ENCODE data around the gene PIK3R3.

The PIK3R3 gene

DNA sequence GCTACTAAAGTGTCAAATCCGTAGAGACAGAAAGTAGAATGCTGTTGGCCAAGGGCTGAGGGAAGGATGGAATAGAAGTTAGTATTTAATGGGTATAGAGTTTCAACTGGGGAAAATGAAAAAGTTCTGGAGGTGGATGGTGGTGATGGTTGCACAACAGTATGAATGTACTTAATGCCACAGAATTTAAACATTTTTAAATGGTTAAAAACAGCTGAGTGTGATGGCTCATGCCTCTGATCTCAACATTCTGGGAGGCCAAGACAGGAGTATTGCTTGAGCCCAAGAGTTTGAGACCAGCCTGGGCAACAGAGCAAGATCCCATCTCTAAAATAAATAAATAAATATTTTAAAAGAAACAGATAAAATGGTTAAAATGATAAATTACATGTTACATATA is 44.5 kb downstream of the PIK3R3 start:
- Histone ChIP-seq H3K27me3 (replicated peaks; ENCODE audit: control insufficient read depth, insufficient read depth, low read length, poor library complexity, severe bottlenecking) (no peaks in the 10 kb centered on the region), H3K36me3 (ENCODE audit: control insufficient read depth, insufficient read depth, low read length) (no peaks in the 10 kb centered on the region), H3K9me3 (ENCODE audit: control insufficient read depth, low read length) (no peaks in the 10 kb centered on the region), H3K27ac (ENCODE audit: insufficient read depth, low read length, poor library complexity, severe bottlenecking) (no peak overlapping the region), H3K4me3 (ENCODE audit: insufficient read depth, low read depth, low read length, poor library complexity, severe bottlenecking) (no peak overlapping the region), H3K4me1 (ENCODE audit: control insufficient read depth, insufficient read depth, low read length, poor library complexity, severe bottlenecking) (no peaks in the 10 kb centered on the region)
- DNase-seq, result no peak

GRCh38 chr1:46086576-46086975 is 45.9 kb downstream of the PIK3R3 start:
- no peak overlapping the region for H3K4me3 ChIP-seq (ENCODE audit: insufficient read depth, low read depth, low read length, poor library complexity, severe bottlenecking)
- DNase-seq, result no peak
- H3K27me3 ChIP-seq (replicated peaks; ENCODE audit: control insufficient read depth, insufficient read depth, low read length, poor library complexity, severe bottlenecking), result no peaks in the 10 kb centered on the region
- H3K36me3 ChIP-seq (ENCODE audit: control insufficient read depth, insufficient read depth, low read length), result no peaks in the 10 kb centered on the region
- no peaks in the 10 kb centered on the region for H3K4me1 ChIP-seq (ENCODE audit: control insufficient read depth, insufficient read depth, low read length, poor library complexity, severe bottlenecking)
- no peaks in the 10 kb centered on the region for H3K9me3 ChIP-seq (ENCODE audit: control insufficient read depth, low read length)
- no peak overlapping the region for H3K27ac ChIP-seq (ENCODE audit: insufficient read depth, low read length, poor library complexity, severe bottlenecking)

DNA sequence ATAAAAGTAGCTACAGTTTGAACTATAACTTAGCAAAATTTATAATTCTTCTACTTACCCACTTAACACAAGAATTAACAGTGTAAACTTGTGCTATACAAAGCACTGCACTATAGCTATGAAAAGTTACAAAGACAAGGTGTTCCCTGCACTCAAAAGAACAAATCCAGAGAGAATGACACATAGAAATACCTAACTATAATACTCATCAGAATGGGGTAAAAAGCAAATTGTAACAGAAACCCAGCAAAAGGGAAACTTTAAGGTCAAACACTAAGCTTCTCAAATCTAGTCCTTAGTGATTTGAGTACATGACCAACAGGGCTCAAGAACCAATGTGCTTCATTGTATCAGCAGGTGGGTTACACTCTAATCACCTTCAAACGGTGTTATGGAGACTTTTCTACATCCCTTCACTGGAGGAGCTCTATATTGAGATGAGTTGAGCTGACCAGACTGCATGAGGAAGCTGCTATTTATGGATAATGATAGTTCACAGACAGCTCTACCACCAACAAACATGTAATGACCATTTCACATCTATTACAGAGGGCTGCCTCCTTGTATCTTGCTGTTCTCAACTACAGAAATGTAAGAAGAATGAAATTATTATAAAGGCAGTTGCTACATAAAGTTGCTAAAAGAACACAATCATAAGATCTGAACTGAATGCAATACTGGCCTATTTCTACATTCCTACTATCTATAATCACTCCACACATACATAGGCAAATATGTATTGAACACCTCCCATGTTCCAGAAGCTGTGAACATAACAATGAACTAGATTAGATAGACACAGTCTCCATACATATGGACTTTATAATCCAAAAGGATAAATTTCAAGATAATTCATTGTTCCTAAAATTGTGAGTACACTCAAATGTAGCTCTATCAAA is 47.6 kb downstream of the PIK3R3 start:
- Histone ChIP-seq H3K4me3 (ENCODE audit: insufficient read depth, low read depth, low read length, poor library complexity, severe bottlenecking) (no peak overlapping the region), H3K27ac (ENCODE audit: insufficient read depth, low read length, poor library complexity, severe bottlenecking) (no peak overlapping the region), H3K9me3 (ENCODE audit: control insufficient read depth, low read length) (no peaks in the 10 kb centered on the region), H3K27me3 (replicated peaks; ENCODE audit: control insufficient read depth, insufficient read depth, low read length, poor library complexity, severe bottlenecking) (no peaks in the 10 kb centered on the region), H3K36me3 (ENCODE audit: control insufficient read depth, insufficient read depth, low read length) (no peaks in the 10 kb centered on the region), H3K4me1 (ENCODE audit: control insufficient read depth, insufficient read depth, low read length, poor library complexity, severe bottlenecking) (no peaks in the 10 kb centered on the region)
- DNase-seq, result no peak

DNA sequence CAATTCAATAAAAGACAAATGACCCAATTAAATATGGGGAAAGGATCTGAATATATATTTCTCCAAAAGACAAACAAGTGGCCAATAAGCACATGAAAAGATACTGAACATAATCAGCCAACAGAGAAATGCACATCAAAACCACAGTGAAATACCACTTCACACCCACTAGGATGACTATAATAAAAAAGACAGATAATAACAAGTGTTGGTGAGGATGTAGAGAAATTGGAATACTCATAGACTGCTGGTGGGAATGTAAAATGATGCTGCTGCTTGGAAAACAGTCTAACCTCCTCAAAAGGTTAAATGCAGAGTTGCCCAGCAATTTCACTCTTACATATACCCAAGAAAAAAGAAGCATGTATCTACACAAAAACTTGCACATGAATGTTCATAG is 48.9 kb downstream of the PIK3R3 start:
- Histone ChIP-seq H3K4me3 (ENCODE audit: insufficient read depth, low read depth, low read length, poor library complexity, severe bottlenecking) (no peak overlapping the region), H3K4me1 (ENCODE audit: control insufficient read depth, insufficient read depth, low read length, poor library complexity, severe bottlenecking) (no peaks in the 10 kb centered on the region), H3K9me3 (ENCODE audit: control insufficient read depth, low read length) (no peaks in the 10 kb centered on the region), H3K27ac (ENCODE audit: insufficient read depth, low read length, poor library complexity, severe bottlenecking) (no peak overlapping the region), H3K36me3 (ENCODE audit: control insufficient read depth, insufficient read depth, low read length) (no peaks in the 10 kb centered on the region), H3K27me3 (replicated peaks; ENCODE audit: control insufficient read depth, insufficient read depth, low read length, poor library complexity, severe bottlenecking) (no peaks in the 10 kb centered on the region)
- no peak for DNase-seq

GRCh38 chr1:46081619-46082018 is 50.8 kb downstream of the PIK3R3 start:
- DNase-seq, result no peak
- no peaks in the 10 kb centered on the region for H3K4me1 ChIP-seq (ENCODE audit: control insufficient read depth, insufficient read depth, low read length, poor library complexity, severe bottlenecking)
- no peaks in the 10 kb centered on the region for H3K9me3 ChIP-seq (ENCODE audit: control insufficient read depth, low read length)
- no peak overlapping the region for H3K27ac ChIP-seq (ENCODE audit: insufficient read depth, low read length, poor library complexity, severe bottlenecking)
- no peaks in the 10 kb centered on the region for H3K27me3 ChIP-seq (replicated peaks; ENCODE audit: control insufficient read depth, insufficient read depth, low read length, poor library complexity, severe bottlenecking)
- no peaks in the 10 kb centered on the region for H3K36me3 ChIP-seq (ENCODE audit: control insufficient read depth, insufficient read depth, low read length)
- H3K4me3 ChIP-seq (ENCODE audit: insufficient read depth, low read depth, low read length, poor library complexity, severe bottlenecking), result no peak overlapping the region

DNA sequence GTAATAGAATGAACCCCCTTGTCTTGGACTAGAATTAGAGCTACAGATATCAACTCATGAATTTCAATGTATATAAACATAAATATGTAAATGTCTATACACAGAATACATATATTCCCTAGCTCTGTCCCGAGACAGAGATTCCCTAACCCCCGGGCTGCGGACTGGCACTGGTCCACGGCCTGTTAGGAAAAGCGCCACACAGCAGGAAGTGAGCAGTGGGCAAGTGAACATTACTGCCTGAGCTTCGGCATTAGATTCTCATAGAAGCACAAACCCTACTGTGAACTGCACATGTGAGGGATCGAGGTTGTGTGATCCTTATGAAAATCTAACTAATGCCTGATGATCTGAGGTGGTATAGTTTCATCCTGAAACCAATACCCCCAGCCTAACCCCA is 51.2 kb downstream of the PIK3R3 start:
- Histone ChIP-seq H3K4me1 (ENCODE audit: control insufficient read depth, insufficient read depth, low read length, poor library complexity, severe bottlenecking) (no peaks in the 10 kb centered on the region), H3K27me3 (replicated peaks; ENCODE audit: control insufficient read depth, insufficient read depth, low read length, poor library complexity, severe bottlenecking) (no peaks in the 10 kb centered on the region), H3K27ac (ENCODE audit: insufficient read depth, low read length, poor library complexity, severe bottlenecking) (no peak overlapping the region), H3K4me3 (ENCODE audit: insufficient read depth, low read depth, low read length, poor library complexity, severe bottlenecking) (no peak overlapping the region), H3K36me3 (ENCODE audit: control insufficient read depth, insufficient read depth, low read length) (no peaks in the 10 kb centered on the region), H3K9me3 (ENCODE audit: control insufficient read depth, low read length) (no peaks in the 10 kb centered on the region)
- DNase-seq, result no peak

DNA sequence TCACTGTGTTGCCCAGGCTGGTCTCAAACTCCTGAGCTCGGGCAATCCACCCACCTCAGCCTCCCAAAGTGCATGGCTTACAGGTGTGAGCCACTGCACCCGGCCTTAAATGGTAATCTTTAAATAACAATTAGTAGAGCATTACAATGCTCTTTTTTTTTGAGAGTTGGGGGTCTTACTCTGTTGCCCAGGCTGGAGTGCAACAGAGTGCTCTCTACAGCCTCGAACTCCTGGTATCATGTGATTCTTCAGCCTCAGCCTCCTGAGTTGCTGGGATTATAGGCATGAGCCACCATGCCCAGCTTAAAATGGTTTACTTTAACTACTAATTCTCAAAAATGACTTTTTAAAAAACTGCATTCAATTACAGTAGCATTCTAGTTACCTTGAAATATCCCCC is 52.2 kb downstream of the PIK3R3 start:
- Histone ChIP-seq H3K36me3 (ENCODE audit: control insufficient read depth, insufficient read depth, low read length) (no peaks in the 10 kb centered on the region), H3K27me3 (replicated peaks; ENCODE audit: control insufficient read depth, insufficient read depth, low read length, poor library complexity, severe bottlenecking) (no peaks in the 10 kb centered on the region), H3K27ac (ENCODE audit: insufficient read depth, low read length, poor library complexity, severe bottlenecking) (no peak overlapping the region), H3K4me1 (ENCODE audit: control insufficient read depth, insufficient read depth, low read length, poor library complexity, severe bottlenecking) (no peaks in the 10 kb centered on the region), H3K9me3 (ENCODE audit: control insufficient read depth, low read length) (no peaks in the 10 kb centered on the region), H3K4me3 (ENCODE audit: insufficient read depth, low read depth, low read length, poor library complexity, severe bottlenecking) (no peak overlapping the region)
- no peak for DNase-seq

DNA sequence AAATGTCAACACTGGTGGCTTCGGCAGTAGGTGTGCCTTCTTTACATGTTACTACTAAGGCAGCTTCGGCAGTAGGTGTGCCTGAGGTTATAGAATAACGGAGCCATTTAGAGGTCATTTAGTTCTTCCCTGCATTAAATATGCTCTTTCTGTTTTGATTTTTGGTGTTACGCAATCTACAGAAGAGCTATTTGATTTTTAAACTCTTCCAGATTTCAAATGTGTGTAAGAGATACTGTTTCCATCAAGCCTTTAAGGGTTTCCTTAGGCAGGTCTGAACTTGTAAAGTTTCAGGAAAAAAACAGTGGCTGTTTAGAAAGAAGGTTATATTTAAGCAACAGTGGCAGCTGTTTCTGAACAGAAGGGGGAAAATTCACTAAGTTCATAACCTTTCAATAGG is 54.8 kb downstream of the PIK3R3 start:
- Histone ChIP-seq H3K4me1 (ENCODE audit: control insufficient read depth, insufficient read depth, low read length, poor library complexity, severe bottlenecking) (no peaks in the 10 kb centered on the region), H3K4me3 (ENCODE audit: insufficient read depth, low read depth, low read length, poor library complexity, severe bottlenecking) (no peak overlapping the region), H3K27me3 (replicated peaks; ENCODE audit: control insufficient read depth, insufficient read depth, low read length, poor library complexity, severe bottlenecking) (no peaks in the 10 kb centered on the region), H3K36me3 (ENCODE audit: control insufficient read depth, insufficient read depth, low read length) (no peaks in the 10 kb centered on the region), H3K9me3 (ENCODE audit: control insufficient read depth, low read length) (no peaks in the 10 kb centered on the region), H3K27ac (ENCODE audit: insufficient read depth, low read length, poor library complexity, severe bottlenecking) (no peak overlapping the region)
- DNase-seq, result no peak

DNA sequence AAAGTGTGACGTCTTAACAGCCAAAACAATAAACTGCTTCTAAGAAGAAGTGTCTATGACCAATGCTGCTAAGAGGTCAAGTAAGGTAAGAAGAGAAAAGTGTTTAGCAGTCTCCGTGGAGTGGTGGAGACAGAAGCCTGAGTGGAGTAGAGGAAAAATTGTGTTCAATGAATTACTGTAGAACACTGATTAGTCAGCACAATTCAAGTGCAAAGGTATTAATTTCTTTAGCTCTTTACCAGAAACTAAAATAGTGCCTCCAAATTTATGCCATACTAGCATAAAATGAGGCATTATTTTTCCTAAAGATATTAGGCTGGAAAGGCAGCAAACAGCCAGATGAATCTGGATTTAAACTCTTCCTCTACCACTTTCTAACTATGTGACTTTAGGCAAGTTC is 56.1 kb downstream of the PIK3R3 start:
- Histone ChIP-seq H3K9me3 (ENCODE audit: control insufficient read depth, low read length) (no peaks in the 10 kb centered on the region), H3K27ac (ENCODE audit: insufficient read depth, low read length, poor library complexity, severe bottlenecking) (no peak overlapping the region), H3K36me3 (ENCODE audit: control insufficient read depth, insufficient read depth, low read length) (no peaks in the 10 kb centered on the region), H3K27me3 (replicated peaks; ENCODE audit: control insufficient read depth, insufficient read depth, low read length, poor library complexity, severe bottlenecking) (no peaks in the 10 kb centered on the region), H3K4me1 (ENCODE audit: control insufficient read depth, insufficient read depth, low read length, poor library complexity, severe bottlenecking) (no peaks in the 10 kb centered on the region), H3K4me3 (ENCODE audit: insufficient read depth, low read depth, low read length, poor library complexity, severe bottlenecking) (no peak overlapping the region)
- no peak for DNase-seq

DNA sequence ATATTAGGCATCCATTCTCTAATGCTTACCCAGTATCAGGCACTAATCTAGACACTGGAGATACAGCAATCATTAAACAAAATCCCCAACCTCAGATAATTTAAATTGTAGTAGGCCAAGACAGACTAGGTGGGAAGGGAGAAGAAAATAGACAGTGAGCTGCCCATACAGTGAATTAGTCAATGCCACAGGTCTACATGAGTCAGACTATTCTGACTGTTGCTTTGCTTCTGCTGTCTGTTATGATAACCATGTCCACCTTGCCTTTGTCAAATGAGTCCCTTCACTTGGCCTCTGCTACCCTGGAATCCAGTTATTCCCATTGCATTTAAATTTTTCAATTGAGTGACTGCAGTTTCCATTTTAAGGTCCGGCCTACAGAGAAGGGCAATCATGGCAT is 59.5 kb downstream of the PIK3R3 start:
- Histone ChIP-seq H3K4me3 (ENCODE audit: insufficient read depth, low read depth, low read length, poor library complexity, severe bottlenecking) (no peak overlapping the region), H3K27ac (ENCODE audit: insufficient read depth, low read length, poor library complexity, severe bottlenecking) (no peak overlapping the region), H3K9me3 (ENCODE audit: control insufficient read depth, low read length) (no peaks in the 10 kb centered on the region), H3K36me3 (ENCODE audit: control insufficient read depth, insufficient read depth, low read length) (no peaks in the 10 kb centered on the region), H3K4me1 (ENCODE audit: control insufficient read depth, insufficient read depth, low read length, poor library complexity, severe bottlenecking) (no peaks in the 10 kb centered on the region), H3K27me3 (replicated peaks; ENCODE audit: control insufficient read depth, insufficient read depth, low read length, poor library complexity, severe bottlenecking) (no peaks in the 10 kb centered on the region)
- DNase-seq, result no peak

Measured in effector memory CD4-positive, alpha-beta T cell (primary cell).